ENCODE data around the gene WDFY4.

The WDFY4 gene

GRCh38 chr10:48695636-48696534 is 11.2 kb downstream of the WDFY4 start:
- no peak overlapping the region for H4K12ac ChIP-seq (ENCODE audit: low read depth, low read length)
- DNase-seq, result no peak
- no peak overlapping the region for H2BK5ac ChIP-seq (ENCODE audit: low read depth, low read length, poor library complexity)
- H3K27me3 ChIP-seq (ENCODE audit: insufficient read depth, low read length), result no peaks in the 10 kb centered on the region
- H3K4ac ChIP-seq (ENCODE audit: low read depth, low read length), result no peak overlapping the region
- WGBS (ENCODE audit: extremely low coverage, insufficient coverage, insufficient read length), result no CpG with 5 or more reads among the region's 13 CpGs
- no peak overlapping the region for H4K91ac ChIP-seq (ENCODE audit: low read depth, low read length)
- no peak overlapping the region for H2AK5ac ChIP-seq (ENCODE audit: low read length)
- H4K8ac ChIP-seq (ENCODE audit: low read depth, low read length), result no peak overlapping the region
- H2AFZ ChIP-seq (ENCODE audit: insufficient read depth, low read length, poor library complexity), result no peak overlapping the region
- H3K23ac ChIP-seq (ENCODE audit: low read length), result no peak overlapping the region
- no peak overlapping the region for H2BK120ac ChIP-seq (ENCODE audit: insufficient read depth, low read length, poor library complexity)
- H3K36me3 ChIP-seq (ENCODE audit: control insufficient read depth in 1 of 2, insufficient read depth in 2 of 2, low read length in 2 of 2), result no peaks in the 10 kb centered on the region
- H3K4me2 ChIP-seq (ENCODE audit: low read length), result no peak overlapping the region
- no peak overlapping the region for H2BK12ac ChIP-seq (ENCODE audit: low read length)
- no peaks in the 10 kb centered on the region for H3K9me3 ChIP-seq (ENCODE audit: insufficient read depth, low read depth, low read length)
- no peaks in the 10 kb centered on the region for H3K4me1 ChIP-seq (ENCODE audit: control insufficient read depth in 1 of 2, insufficient read depth in 2 of 2, low read length in 2 of 2)
- H3K79me2 ChIP-seq (ENCODE audit: control insufficient read depth, insufficient read depth, low read length, poor library complexity), result no peaks in the 10 kb centered on the region
- H3K4me3 ChIP-seq (ENCODE audit: low read depth, low read length), result no peak overlapping the region
- H3K18ac ChIP-seq (ENCODE audit: low read length), result no peak overlapping the region
- H3K27ac ChIP-seq (ENCODE audit: low read depth, low read length), result no peak overlapping the region
- H3K9ac ChIP-seq (ENCODE audit: low read length), result no peak overlapping the region
- no peak overlapping the region for H3K14ac ChIP-seq (ENCODE audit: low read length)
- H3K79me1 ChIP-seq (ENCODE audit: low read length), result no peaks in the 10 kb centered on the region

- Histone ChIP-seq H4K12ac (ENCODE audit: low read depth, low read length) (no peak overlapping the region), H3K4ac (ENCODE audit: low read depth, low read length) (no peak overlapping the region)
- WGBS (ENCODE audit: extremely low coverage, insufficient coverage, insufficient read length), result no CpG with 5 or more reads among the region's 4 CpGs
Observed at GRCh38 chr10:48696535-48696873, 11.8 kb downstream of the WDFY4 start.

GRCh38 chr10:48697091-48697490 is 12.4 kb downstream of the WDFY4 start:
- no peak overlapping the region for H4K91ac ChIP-seq (ENCODE audit: low read depth, low read length)
- no peak overlapping the region for H2AK5ac ChIP-seq (ENCODE audit: low read length)
- no peak overlapping the region for H3K23ac ChIP-seq (ENCODE audit: low read length)
- DNase-seq, result no peak
- H3K79me2 ChIP-seq (ENCODE audit: control insufficient read depth, insufficient read depth, low read length, poor library complexity), result no peaks in the 10 kb centered on the region
- no peak overlapping the region for H2AFZ ChIP-seq (ENCODE audit: insufficient read depth, low read length, poor library complexity)
- no peak overlapping the region for H3K4me3 ChIP-seq (ENCODE audit: low read depth, low read length)
- H3K79me1 ChIP-seq (ENCODE audit: low read length), result no peaks in the 10 kb centered on the region
- no peaks in the 10 kb centered on the region for H3K27me3 ChIP-seq (ENCODE audit: insufficient read depth, low read length)
- H3K18ac ChIP-seq (ENCODE audit: low read length), result no peak overlapping the region
- no peaks in the 10 kb centered on the region for H3K4me1 ChIP-seq (ENCODE audit: control insufficient read depth in 1 of 2, insufficient read depth in 2 of 2, low read length in 2 of 2)
- no peak overlapping the region for H3K4ac ChIP-seq (ENCODE audit: low read depth, low read length)
- no peak overlapping the region for H2BK120ac ChIP-seq (ENCODE audit: insufficient read depth, low read length, poor library complexity)
- WGBS (ENCODE audit: extremely low coverage, insufficient coverage, insufficient read length), result no CpG with 5 or more reads among the region's 5 CpGs
- H4K12ac ChIP-seq (ENCODE audit: low read depth, low read length), result no peak overlapping the region
- H4K8ac ChIP-seq (ENCODE audit: low read depth, low read length), result no peak overlapping the region
- H3K27ac ChIP-seq (ENCODE audit: low read depth, low read length), result no peak overlapping the region
- no peaks in the 10 kb centered on the region for H3K36me3 ChIP-seq (ENCODE audit: control insufficient read depth in 1 of 2, insufficient read depth in 2 of 2, low read length in 2 of 2)
- no peak overlapping the region for H2BK5ac ChIP-seq (ENCODE audit: low read depth, low read length, poor library complexity)
- no peaks in the 10 kb centered on the region for H3K9me3 ChIP-seq (ENCODE audit: insufficient read depth, low read depth, low read length)
- no peak overlapping the region for H3K14ac ChIP-seq (ENCODE audit: low read length)
- no peak overlapping the region for H2BK12ac ChIP-seq (ENCODE audit: low read length)
- H3K4me2 ChIP-seq (ENCODE audit: low read length), result no peak overlapping the region
- no peak overlapping the region for H3K9ac ChIP-seq (ENCODE audit: low read length)

More at GRCh38 chr10:48696535-48696873, 11.8 kb downstream of the WDFY4 start:
- Histone ChIP-seq H3K27me3 (ENCODE audit: insufficient read depth, low read length) (no peaks in the 10 kb centered on the region), H3K23ac (ENCODE audit: low read length) (no peak overlapping the region), H2BK12ac (ENCODE audit: low read length) (no peak overlapping the region), H4K91ac (ENCODE audit: low read depth, low read length) (no peak overlapping the region), H3K9ac (ENCODE audit: low read length) (no peak overlapping the region), H3K18ac (ENCODE audit: low read length) (no peak overlapping the region), H3K14ac (ENCODE audit: low read length) (no peak overlapping the region), H2AK5ac (ENCODE audit: low read length) (no peak overlapping the region), H2BK5ac (ENCODE audit: low read depth, low read length, poor library complexity) (no peak overlapping the region), H2BK120ac (ENCODE audit: insufficient read depth, low read length, poor library complexity) (no peak overlapping the region), H2AFZ (ENCODE audit: insufficient read depth, low read length, poor library complexity) (no peak overlapping the region), H3K36me3 (ENCODE audit: control insufficient read depth in 1 of 2, insufficient read depth in 2 of 2, low read length in 2 of 2) (no peaks in the 10 kb centered on the region), H3K4me2 (ENCODE audit: low read length) (no peak overlapping the region), H3K79me1 (ENCODE audit: low read length) (no peaks in the 10 kb centered on the region), H3K79me2 (ENCODE audit: control insufficient read depth, insufficient read depth, low read length, poor library complexity) (no peaks in the 10 kb centered on the region), H3K27ac (ENCODE audit: low read depth, low read length) (no peak overlapping the region), H3K9me3 (ENCODE audit: insufficient read depth, low read depth, low read length) (no peaks in the 10 kb centered on the region), H3K4me3 (ENCODE audit: low read depth, low read length) (no peak overlapping the region), H3K4me1 (ENCODE audit: control insufficient read depth in 1 of 2, insufficient read depth in 2 of 2, low read length in 2 of 2) (no peaks in the 10 kb centered on the region), H4K8ac (ENCODE audit: low read depth, low read length) (no peak overlapping the region)
- no peak for DNase-seq

- Histone ChIP-seq H3K9me3 (ENCODE audit: insufficient read depth, low read depth, low read length) (no peaks in the 10 kb centered on the region), H3K4me3 (ENCODE audit: low read depth, low read length) (no peak overlapping the region), H3K27me3 (ENCODE audit: insufficient read depth, low read length) (no peaks in the 10 kb centered on the region), H3K79me1 (ENCODE audit: low read length) (no peaks in the 10 kb centered on the region), H3K79me2 (ENCODE audit: control insufficient read depth, insufficient read depth, low read length, poor library complexity) (no peaks in the 10 kb centered on the region), H4K12ac (ENCODE audit: low read depth, low read length) (no peak overlapping the region), H3K4me2 (ENCODE audit: low read length) (no peak overlapping the region), H3K36me3 (ENCODE audit: control insufficient read depth in 1 of 2, insufficient read depth in 2 of 2, low read length in 2 of 2) (no peaks in the 10 kb centered on the region), H2BK5ac (ENCODE audit: low read depth, low read length, poor library complexity) (no peak overlapping the region), H3K14ac (ENCODE audit: low read length) (no peak overlapping the region), H4K91ac (ENCODE audit: low read depth, low read length) (no peak overlapping the region), H3K18ac (ENCODE audit: low read length) (no peak overlapping the region), H3K4ac (ENCODE audit: low read depth, low read length) (no peak overlapping the region), H2BK12ac (ENCODE audit: low read length) (no peak overlapping the region), H3K27ac (ENCODE audit: low read depth, low read length) (no peak overlapping the region), H3K4me1 (ENCODE audit: control insufficient read depth in 1 of 2, insufficient read depth in 2 of 2, low read length in 2 of 2) (no peaks in the 10 kb centered on the region), H2BK120ac (ENCODE audit: insufficient read depth, low read length, poor library complexity) (no peak overlapping the region), H3K9ac (ENCODE audit: low read length) (no peak overlapping the region), H3K23ac (ENCODE audit: low read length) (no peak overlapping the region), H4K8ac (ENCODE audit: low read depth, low read length) (no peak overlapping the region), H2AFZ (ENCODE audit: insufficient read depth, low read length, poor library complexity) (no peak overlapping the region), H2AK5ac (ENCODE audit: low read length) (no peak overlapping the region)
- no peak for DNase-seq
- WGBS (ENCODE audit: extremely low coverage, insufficient coverage, insufficient read length), result no CpG with 5 or more reads among the region's 19 CpGs
Observed at GRCh38 chr10:48697821-48698764, 13.4 kb downstream of the WDFY4 start.
